Psoas muscle (tissue), 8 donors: ENCODE measurements around the gene ZNF225. TPM values are rescaled to one million over a fixed set of nuclear protein-coding genes. Genes with fewer than 3 reads are reported as not detected.
"Not testable (repeated sequence)": the region's sequence is repeated elsewhere in the genome, so short reads cannot be mapped to it uniquely, and the experiment has no call there.

Source experiments
- ATAC-seq, 4 donors: fragments of 200-7000 bp; cut with Tn5 transposase; one replicate each; pipeline ENCODE4 v1.9.1; 2020; ENCODE audit warnings: moderate library complexity in 3 of 4, mild to moderate bottlenecking in 2 of 4
- DNase-seq, 2 donors: peaks; one replicate each; pipeline ENCODE4 v3.0.0-alpha.2; 2020
- H3K27ac ChIP-seq: fragments of 200-600 bp; one replicate; pipeline ENCODE4 v1.8.0; 2022
- H3K27me3 ChIP-seq, 3 donors: fragments of 200-600 bp in 1 of 3; one replicate each; pipeline versions ENCODE4 v1.6.1 to v1.8.0; 2013 to 2022; ENCODE audit warnings: low read length in 2 of 3, mild to moderate bottlenecking in 2 of 3, moderate library complexity in 1 of 3; ENCODE audit not compliant: insufficient read depth in 3 of 3
- H3K36me3 ChIP-seq, 2 donors: fragments of 200-600 bp in 1 of 2; one replicate each; pipeline versions ENCODE4 v1.6.1 to v1.8.0; 2013 to 2022; ENCODE audit warnings: low read depth in 1 of 2, mild to moderate bottlenecking in 1 of 2, moderate library complexity in 1 of 2; ENCODE audit not compliant: insufficient read depth in 1 of 2
- H3K4me1 ChIP-seq: fragments of 200-600 bp; one replicate; pipeline ENCODE4 v1.8.0; 2022
- H3K4me3 ChIP-seq: fragments of 200-600 bp; one replicate; pipeline ENCODE4 v1.8.0; 2022; ENCODE audit warnings: mild to moderate bottlenecking
- H3K9me3 ChIP-seq: fragments of 200-600 bp; one replicate; pipeline ENCODE4 v1.8.0; 2022
- CTCF ChIP-seq: fragments of 200-600 bp; IDR thresholded peaks from one replicate; pipeline ENCODE4 v1.8.0; 2022; ENCODE audit warnings: antibody characterized with exemption
- WGBS, 3 donors: extraction: QIAGEN DNeasy Blood & Tissue Kit; methylation state at CpG; one replicate each; pipeline versions ENCODE4 v1.1.6 to v1.1.7; 2013; 5-methylcytosine and 5-hydroxymethylcytosine counted together
- intact Hi-C, 2 donors: fragments of 100-400 bp; cut with DNase I; formaldehyde crosslinking; loops; one replicate each; pipeline versions ENCODE4 v1.11.0 to v1.14.2; 2022
- polyA plus RNA-seq, 3 donors: library from polyadenylated mRNA; stranded (reverse); fragments of 200-250 nt; gene quantifications; one replicate each; pipeline ENCODE4 v1.2.3, GENCODE V29; 2013
- total RNA-seq, 4 donors: library from RNA; stranded (reverse); fragmentation: NEBNext Ultra II Directional in 2 of 4; extraction: Animal tissue kit (Norgen Biotek cat#: 25700) in 2 of 4; gene quantifications; one replicate each; pipeline versions ENCODE4 v1.2.1 to v1.2.4, GENCODE V29; 2021 to 2023
- donor health status: healthy with polysubstance abuse.
- donor health status: DM: no; HTN: no; CAD: no; lungs with moderate emphysema.
- donor health status: Bipolar disorder and iron deficiency.
- donor health status: healthy.
- donor health status: DM: yes; HTN: yes; CAD: no.
- donor health status: DM: no; HTN: no; CAD: no.
- donor health status: DM: no; HTN: no; CAD: no.
- donor health status: DM: yes; HTN: yes; CAD: no.

The ZNF225 gene
- total and polyA plus RNA-seq, 7 donors = 0.46 to 2.9 (median 1.3) TPM

DNA sequence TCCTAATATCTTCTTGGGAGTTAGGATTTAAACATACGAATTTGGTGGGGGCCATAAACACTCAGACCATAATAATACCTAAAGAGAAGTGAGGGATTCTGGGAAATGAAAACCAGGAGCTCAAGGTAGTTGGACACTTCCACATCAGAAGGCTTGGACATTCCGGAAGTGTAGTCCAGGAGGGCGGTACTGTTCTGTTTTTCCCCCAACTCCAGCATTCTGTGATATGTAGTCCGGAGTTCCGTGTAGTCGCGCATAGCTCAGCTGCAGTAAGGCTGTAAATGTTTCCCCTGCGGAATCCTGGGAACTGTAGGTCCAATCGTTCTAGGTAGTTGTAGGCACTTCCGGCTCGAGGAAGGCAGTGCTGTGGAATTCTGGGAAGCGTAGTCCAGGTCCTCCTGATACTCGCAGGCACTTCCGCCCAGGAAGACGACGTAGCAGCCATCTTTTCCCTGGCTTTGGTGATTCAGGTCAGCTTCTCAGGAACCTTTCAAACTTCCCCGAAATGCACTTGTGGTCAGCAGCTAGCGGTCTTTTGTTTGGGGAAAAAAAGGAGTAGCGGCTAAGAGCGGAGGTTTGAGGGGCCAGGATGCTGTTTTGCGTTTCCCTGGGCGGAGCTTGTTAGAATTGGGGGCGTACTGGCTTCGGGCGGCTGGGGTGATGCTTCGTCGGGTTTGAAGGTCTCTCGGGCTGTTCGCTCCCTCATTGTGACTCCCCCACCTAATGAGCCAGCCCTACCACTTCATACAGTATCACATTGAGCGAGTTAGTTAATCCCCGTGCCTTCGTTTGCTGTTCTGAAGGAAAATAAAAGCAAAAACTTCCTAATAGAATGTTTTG is 51.7 kb downstream of the ZNF225 start, which contains the start of gene ZNF226:
TSS of gene ZNF226 (plus strand) at position 428 of the 840 bp plus-strand sequence. CDS start 4,981 bp downstream, outside the sequence.
- ATAC-seq = peak; percentile 100
- WGBS, 3 donors = 0 to 1% (median 1%) methylated on average over 32 of the region's 32 CpGs
- Histone ChIP-seq H3K36me3 (peaks cover 16 to 28% of the 10 kb centered on the region in 2 donors), H3K9me3 (peaks cover 65% of the 10 kb centered on the region), H3K4me3 (peak within 1 kb of the TSS; percentile 92), H3K4me1 (peaks cover 11% of the 10 kb centered on the region), H3K27me3 (no peaks in the 10 kb centered on the region), H3K27ac (peak within 1 kb of the TSS; percentile 88)
- intact Hi-C loops = loop anchor here (2.0 to 10.0 kb wide), 8 partner anchors 24 to 190 kb away; partner anchors contain the start of genes ZNF225 (in 2 of the 2), ZNF112 (in 1 of the 2), ZNF223 (in 1 of the 2) and ZNF234 (in 1 of the 2)
- TF ChIP-seq CTCF = no peak
- DNase-seq = peak; percentile 83 to 90

GRCh38 chr19:44170660-44171059 is 57.5 kb downstream of the ZNF225 start:
- peaks cover 58% of the 10 kb centered on the region for H3K9me3 ChIP-seq
- peaks cover 46 to 86% of the 10 kb centered on the region in 2 donors for H3K36me3 ChIP-seq
- ATAC-seq, intact Hi-C loops, DNase-seq, H3K4me3 ChIP-seq, H3K27me3 ChIP-seq, H3K27ac ChIP-seq, H3K4me1 ChIP-seq: not testable (repeated sequence)
- WGBS, 3 donors = 97 to 100% (median 99%) methylated on average over 6 of the region's 6 CpGs

DNA sequence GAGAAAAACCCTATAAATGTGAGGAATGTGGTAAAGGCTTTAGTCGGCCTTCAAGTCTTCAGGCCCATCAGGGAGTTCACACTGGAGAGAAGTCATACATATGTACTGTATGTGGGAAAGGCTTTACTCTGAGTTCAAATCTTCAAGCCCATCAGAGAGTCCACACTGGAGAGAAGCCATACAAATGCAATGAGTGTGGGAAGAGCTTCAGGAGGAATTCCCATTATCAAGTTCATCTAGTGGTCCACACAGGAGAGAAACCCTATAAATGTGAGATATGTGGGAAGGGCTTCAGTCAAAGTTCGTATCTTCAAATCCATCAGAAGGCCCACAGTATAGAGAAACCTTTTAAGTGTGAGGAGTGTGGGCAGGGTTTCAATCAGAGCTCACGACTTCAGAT is 63.4 kb downstream of the ZNF225 start:
- no peak for TF ChIP-seq CTCF
- H3K36me3 ChIP-seq = peaks cover 29 to 56% of the 10 kb centered on the region in 2 donors
- ATAC-seq (no peak), DNase-seq (no peak)
- H3K27ac ChIP-seq = no peak overlapping the region
- H3K27me3 ChIP-seq = no peaks in the 10 kb centered on the region
- peaks cover 88% of the 10 kb centered on the region for H3K9me3 ChIP-seq
- H3K4me1 ChIP-seq = no peaks in the 10 kb centered on the region
- WGBS, 3 donors = 96 to 99% (median 97%) methylated on average over 3 of the region's 3 CpGs
- H3K4me3 ChIP-seq = no peak overlapping the region
- intact Hi-C loops = no loop called here

GRCh38 chr19:44180968-44181367 is 67.8 kb downstream of the ZNF225 start:
- no peaks in the 10 kb centered on the region for H3K4me1 ChIP-seq
- no peak overlapping the region for H3K27ac ChIP-seq
- intact Hi-C loops = no loop called here
- TF ChIP-seq CTCF = no peak
- ATAC-seq (no peak), DNase-seq (no peak)
- no peak overlapping the region for H3K4me3 ChIP-seq
- H3K9me3 ChIP-seq = peaks cover 87% of the 10 kb centered on the region
- peaks cover 4 to 12% of the 10 kb centered on the region in 2 donors for H3K36me3 ChIP-seq
- no peaks in the 10 kb centered on the region for H3K27me3 ChIP-seq

DNA sequence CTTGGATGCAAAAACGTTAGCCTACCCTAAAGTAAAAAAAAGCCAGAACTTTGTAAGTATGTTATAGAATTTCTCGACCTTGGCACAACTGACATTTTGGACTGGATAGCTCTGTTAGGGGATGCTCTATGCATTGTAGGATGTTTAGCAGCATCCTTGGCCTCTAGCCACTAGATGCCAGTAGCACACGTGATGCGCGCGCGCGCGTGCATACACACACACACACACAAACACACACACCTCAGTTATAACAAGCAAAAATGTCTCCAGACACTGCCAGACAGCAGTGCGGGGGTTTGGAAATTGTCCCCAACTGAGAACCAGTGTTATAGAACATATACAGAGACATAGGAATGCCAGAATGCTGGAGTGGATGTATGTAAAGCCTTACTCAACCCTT is 68.9 kb downstream of the ZNF225 start:
- no peak for TF ChIP-seq CTCF
- no peak for ATAC-seq
- H3K4me3 ChIP-seq = no peak overlapping the region
- H3K9me3 ChIP-seq = peaks cover 80% of the 10 kb centered on the region
- 78 to 83% (median 82%) methylated on average over 10 of the region's 10 CpGs for WGBS, 3 donors
- no peak overlapping the region for H3K27ac ChIP-seq
- DNase-seq = no peak
- H3K4me1 ChIP-seq = no peaks in the 10 kb centered on the region
- no peaks in the 10 kb centered on the region for H3K27me3 ChIP-seq
- intact Hi-C loops = no loop called here
- H3K36me3 ChIP-seq = peaks cover 0 to under 1% of the 10 kb centered on the region in 2 donors
